A549 (cell line): Measurements from ENCODE around the gene LRRIQ1.

Experiments used
- CHD4 ChIP-seq: fragments of 200-600 bp; sonication (generic); IDR thresholded peaks from 2 replicates; pipeline ENCODE4 v1.6.1; 2016; ENCODE audit warnings: antibody characterized with exemption, mild to moderate bottlenecking, borderline replicate concordance
- KDM1A ChIP-seq: fragments of 200-600 bp; sonication (generic); IDR thresholded peaks from 2 replicates; pipeline ENCODE4 v1.6.1; 2016; ENCODE audit warnings: low read depth, mild to moderate bottlenecking
- MAX ChIP-seq: IDR thresholded peaks from 2 replicates; pipeline ENCODE4 v1.6.1; 2012
- MYC ChIP-seq: IDR thresholded peaks from 2 replicates; pipeline ENCODE4 v1.6.1; 2012; ENCODE audit warnings: mild to moderate bottlenecking, inconsistent platforms, low read length, improper control_type of control experiment, borderline replicate concordance
- PBX3 ChIP-seq: IDR thresholded peaks from 2 replicates; pipeline ENCODE4 v1.6.1; 2012
- POLR2A ChIP-seq: IDR thresholded peaks from 2 replicates; pipeline ENCODE4 v1.6.1; 2012; ENCODE audit warnings: mild to moderate bottlenecking, low read length
- POLR2AphosphoS2 ChIP-seq: conservative IDR thresholded peaks from 2 replicates; pipeline ENCODE4 v1.6.1; 2012; ENCODE audit warnings: low read length, improper control_type of control experiment, inconsistent platforms
- RAD21 ChIP-seq, 2 experiments: fragments of >200 bp in 1 of 2; sonication (Bioruptor Twin) in 1 of 2; formaldehyde crosslinking in 1 of 2; IDR thresholded peaks in 1 of 2; conservative IDR thresholded peaks in 1 of 2; 2 replicates in 1 of 2; 3 replicates in 1 of 2; pipeline ENCODE4 v1.6.1; 2012 to 2018; ENCODE audit warnings: inconsistent platforms in 1 of 2
- REST ChIP-seq: fragments of 200-600 bp; sonication (generic); IDR thresholded peaks from 2 replicates; pipeline ENCODE4 v1.6.1; 2016; ENCODE audit warnings: antibody characterized with exemption, mild to moderate bottlenecking, moderate library complexity
- RFX5 ChIP-seq: fragments of 450-650 bp; IDR thresholded peaks from 2 replicates; pipeline ENCODE4 v1.7.1; 2014; ENCODE audit warnings: antibody characterized with exemption, mild to moderate bottlenecking, moderate library complexity
- TF ChIP-seq, protein P1 (sequence below): fragments of >200 bp; sonication (Bioruptor Twin); formaldehyde crosslinking; IDR thresholded peaks from 3 replicates; pipeline ENCODE4 v1.5.1; 2016

- TF ChIP-seq MYC (no peak), RFX5 (no peak), CHD4 (no peak), POLR2AphosphoS2 (no peak), POLR2A (no peak), KDM1A (no peak), PBX3 (no peak), REST (no peak), RAD21 (conservative IDR thresholded peaks at IDR 0.05 in 1 of 2, IDR thresholded peaks at IDR 0.05 in 1 of 2) (no peak), MAX (no peak)
- TF ChIP-seq, protein P1, sequence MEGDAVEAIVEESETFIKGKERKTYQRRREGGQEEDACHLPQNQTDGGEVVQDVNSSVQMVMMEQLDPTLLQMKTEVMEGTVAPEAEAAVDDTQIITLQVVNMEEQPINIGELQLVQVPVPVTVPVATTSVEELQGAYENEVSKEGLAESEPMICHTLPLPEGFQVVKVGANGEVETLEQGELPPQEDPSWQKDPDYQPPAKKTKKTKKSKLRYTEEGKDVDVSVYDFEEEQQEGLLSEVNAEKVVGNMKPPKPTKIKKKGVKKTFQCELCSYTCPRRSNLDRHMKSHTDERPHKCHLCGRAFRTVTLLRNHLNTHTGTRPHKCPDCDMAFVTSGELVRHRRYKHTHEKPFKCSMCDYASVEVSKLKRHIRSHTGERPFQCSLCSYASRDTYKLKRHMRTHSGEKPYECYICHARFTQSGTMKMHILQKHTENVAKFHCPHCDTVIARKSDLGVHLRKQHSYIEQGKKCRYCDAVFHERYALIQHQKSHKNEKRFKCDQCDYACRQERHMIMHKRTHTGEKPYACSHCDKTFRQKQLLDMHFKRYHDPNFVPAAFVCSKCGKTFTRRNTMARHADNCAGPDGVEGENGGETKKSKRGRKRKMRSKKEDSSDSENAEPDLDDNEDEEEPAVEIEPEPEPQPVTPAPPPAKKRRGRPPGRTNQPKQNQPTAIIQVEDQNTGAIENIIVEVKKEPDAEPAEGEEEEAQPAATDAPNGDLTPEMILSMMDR = no peak
These were observed 127.7 kb downstream of the LRRIQ1 start for GRCh38 chr12:85163752-85164321.
